ENCODE results near the gene ACOT4. TPM values are rescaled to one million over a fixed set of nuclear protein-coding genes. Genes with fewer than 3 reads are reported as not detected.

The ACOT4 gene
- total and polyA plus RNA-seq, 9 donors = 0.20 to 0.43 (median 0.31) TPM

DNA sequence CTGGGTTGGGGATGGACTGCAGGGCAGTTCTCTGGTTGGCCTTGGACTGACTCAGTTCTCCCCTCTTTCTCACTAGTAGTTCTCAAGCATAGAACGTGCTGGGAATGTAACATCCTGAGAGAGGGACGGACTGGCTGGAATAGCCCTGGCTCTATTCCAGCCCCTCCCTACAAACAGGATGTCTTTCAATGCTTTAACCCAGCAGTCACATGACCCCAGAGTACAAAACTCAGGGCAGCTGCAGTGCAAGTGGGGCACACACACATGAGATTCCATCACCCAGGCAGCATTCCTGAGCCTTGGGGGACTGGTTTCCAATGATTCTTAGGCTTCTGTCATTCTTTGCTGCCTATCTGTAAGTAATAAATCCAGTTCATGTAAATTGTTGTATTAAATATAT lies 19.0 kb downstream of the ACOT4 start:
- Histone ChIP-seq H3K4me1 (ENCODE audit: control insufficient read depth, insufficient read depth, low read length) (no peaks in the 10 kb centered on the region), H3K27ac (ENCODE audit: low read length) (no peak overlapping the region), H3K27me3 (ENCODE audit: control insufficient read depth, insufficient read depth, low read length) (no peaks in the 10 kb centered on the region), H3K4me3 (ENCODE audit: low read length) (no peak overlapping the region), H3K9me3 (replicated peaks; ENCODE audit: control insufficient read depth, low read depth, low read length) (peaks cover 4% of the 10 kb centered on the region), H3K36me3 (ENCODE audit: control insufficient read depth, insufficient read depth, low read length) (no peaks in the 10 kb centered on the region)
- no CpG with 5 or more reads among the region's 2 CpGs for whole genome bisulfite sequencing (ENCODE audit: insufficient coverage)
- peak; percentile 22 for DNase-seq

- Histone ChIP-seq H3K4me1 (ENCODE audit: control insufficient read depth, insufficient read depth, low read length) (no peaks in the 10 kb centered on the region), H3K27me3 (ENCODE audit: control insufficient read depth, insufficient read depth, low read length) (no peaks in the 10 kb centered on the region), H3K27ac (ENCODE audit: low read length) (peak within 1 kb of the TSS; percentile 59), H3K4me3 (ENCODE audit: low read length) (peak within 1 kb of the TSS; percentile 53), H3K9me3 (replicated peaks; ENCODE audit: control insufficient read depth, low read depth, low read length) (peaks cover 4% of the 10 kb centered on the region), H3K36me3 (ENCODE audit: control insufficient read depth, insufficient read depth, low read length) (no peaks in the 10 kb centered on the region)
- peak; percentile 86 for DNase-seq
- under 1% methylated on average over 83 of the region's 84 CpGs for WGBS (ENCODE audit: insufficient coverage)
These were observed 20.8 kb downstream of the ACOT4 start, which contains the start of gene ACOT6 for GRCh38 chr14:73612339-73613045. ACOT6 (plus strand) TSS chr14:73612517; CDS start chr14:73612572, 55 bp downstream.

- DNase-seq = no peak
- peak overlapping the region; percentile 53 for H3K4me3 ChIP-seq (ENCODE audit: low read length)
- H3K4me1 ChIP-seq (ENCODE audit: control insufficient read depth, insufficient read depth, low read length) = no peaks in the 10 kb centered on the region
- no peaks in the 10 kb centered on the region for H3K36me3 ChIP-seq (ENCODE audit: control insufficient read depth, insufficient read depth, low read length)
- H3K9me3 ChIP-seq (replicated peaks; ENCODE audit: control insufficient read depth, low read depth, low read length) = peaks cover 4% of the 10 kb centered on the region
- H3K27me3 ChIP-seq (ENCODE audit: control insufficient read depth, insufficient read depth, low read length) = no peaks in the 10 kb centered on the region
- under 1% methylated on average over 11 of the region's 13 CpGs for WGBS (ENCODE audit: insufficient coverage)
- H3K27ac ChIP-seq (ENCODE audit: low read length) = peak overlapping the region; percentile 59
These were observed 21.3 kb downstream of the ACOT4 start for GRCh38 chr14:73613046-73613383.

DNA sequence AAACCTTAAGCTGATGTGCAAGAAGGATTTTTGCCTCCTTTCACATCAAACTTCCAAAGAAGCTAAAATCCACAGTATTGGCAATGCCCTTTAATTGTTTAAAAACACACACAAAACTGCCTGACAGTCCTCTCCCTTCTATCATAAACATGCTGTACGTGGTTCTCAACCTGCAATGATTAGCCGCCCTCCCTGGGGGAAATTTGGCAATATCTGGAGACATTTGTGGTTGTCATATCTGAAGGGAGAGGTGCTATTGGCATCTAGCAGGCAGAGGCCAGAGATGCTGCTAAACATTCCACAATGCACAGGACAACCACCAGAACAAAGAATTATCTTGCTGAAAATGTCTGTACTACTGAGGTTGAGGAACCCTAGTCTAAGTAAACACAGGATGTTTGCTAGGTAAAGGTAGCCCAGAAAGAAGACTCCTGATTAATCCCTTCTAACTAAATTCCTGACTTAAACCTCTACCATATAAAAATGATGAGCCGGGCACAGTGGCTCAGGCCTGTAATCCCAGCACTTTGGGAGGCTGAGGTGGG lies 21.8 kb downstream of the ACOT4 start:
- no peak overlapping the region for H3K4me3 ChIP-seq (ENCODE audit: low read length)
- peaks cover 4% of the 10 kb centered on the region for H3K9me3 ChIP-seq (replicated peaks; ENCODE audit: control insufficient read depth, low read depth, low read length)
- no peaks in the 10 kb centered on the region for H3K36me3 ChIP-seq (ENCODE audit: control insufficient read depth, insufficient read depth, low read length)
- no peaks in the 10 kb centered on the region for H3K27me3 ChIP-seq (ENCODE audit: control insufficient read depth, insufficient read depth, low read length)
- no peak for DNase-seq
- H3K27ac ChIP-seq (ENCODE audit: low read length) = no peak overlapping the region
- no CpG with 5 or more reads among the region's 3 CpGs for WGBS (ENCODE audit: insufficient coverage)
- H3K4me1 ChIP-seq (ENCODE audit: control insufficient read depth, insufficient read depth, low read length) = no peaks in the 10 kb centered on the region

DNA sequence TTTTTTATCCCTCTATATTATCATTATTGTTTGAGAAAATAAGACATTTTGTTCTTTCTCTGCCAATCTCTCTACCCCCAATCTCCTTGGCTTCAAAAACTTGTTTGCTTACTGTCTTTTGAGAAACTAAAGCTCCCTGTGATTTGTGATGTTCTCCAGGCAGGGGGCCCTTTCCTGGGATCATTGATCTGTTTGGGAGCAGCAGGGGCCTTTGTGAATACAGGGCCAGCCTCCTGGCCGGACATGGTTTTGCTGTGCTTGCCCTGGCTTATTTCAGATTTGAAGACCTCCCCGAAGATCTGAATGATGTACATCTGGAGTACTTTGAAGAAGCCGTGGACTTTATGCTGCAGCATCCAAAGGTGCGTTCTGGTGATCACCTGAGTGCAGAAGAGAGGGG lies 25.2 kb downstream of the ACOT4 start:
- no peak for DNase-seq
- no peaks in the 10 kb centered on the region for H3K36me3 ChIP-seq (ENCODE audit: control insufficient read depth, insufficient read depth, low read length)
- H3K27ac ChIP-seq (ENCODE audit: low read length) = no peak overlapping the region
- H3K4me1 ChIP-seq (ENCODE audit: control insufficient read depth, insufficient read depth, low read length) = no peaks in the 10 kb centered on the region
- H3K27me3 ChIP-seq (ENCODE audit: control insufficient read depth, insufficient read depth, low read length) = no peaks in the 10 kb centered on the region
- WGBS (ENCODE audit: insufficient coverage) = 78% methylated on average over 3 of the region's 4 CpGs
- H3K9me3 ChIP-seq (replicated peaks; ENCODE audit: control insufficient read depth, low read depth, low read length) = no peaks in the 10 kb centered on the region
- no peak overlapping the region for H3K4me3 ChIP-seq (ENCODE audit: low read length)

GRCh38 chr14:73619524-73619923 lies 27.9 kb downstream of the ACOT4 start:
- Histone ChIP-seq H3K36me3 (ENCODE audit: control insufficient read depth, insufficient read depth, low read length) (no peaks in the 10 kb centered on the region), H3K27me3 (ENCODE audit: control insufficient read depth, insufficient read depth, low read length) (no peaks in the 10 kb centered on the region), H3K4me3 (ENCODE audit: low read length) (no peak overlapping the region), H3K27ac (ENCODE audit: low read length) (no peak overlapping the region), H3K4me1 (ENCODE audit: control insufficient read depth, insufficient read depth, low read length) (no peaks in the 10 kb centered on the region), H3K9me3 (replicated peaks; ENCODE audit: control insufficient read depth, low read depth, low read length) (no peaks in the 10 kb centered on the region)
- no peak for DNase-seq
- no CpG with 5 or more reads among the region's 1 CpG for WGBS (ENCODE audit: insufficient coverage)

- no peaks in the 10 kb centered on the region for H3K36me3 ChIP-seq (ENCODE audit: control insufficient read depth, insufficient read depth, low read length)
- no peaks in the 10 kb centered on the region for H3K4me1 ChIP-seq (ENCODE audit: control insufficient read depth, insufficient read depth, low read length)
- no peaks in the 10 kb centered on the region for H3K9me3 ChIP-seq (replicated peaks; ENCODE audit: control insufficient read depth, low read depth, low read length)
- H3K4me3 ChIP-seq (ENCODE audit: low read length) = no peak overlapping the region
- 88% methylated on average over 9 of the region's 10 CpGs for WGBS (ENCODE audit: insufficient coverage)
- no peak for DNase-seq
- no peaks in the 10 kb centered on the region for H3K27me3 ChIP-seq (ENCODE audit: control insufficient read depth, insufficient read depth, low read length)
- no peak overlapping the region for H3K27ac ChIP-seq (ENCODE audit: low read length)
These were observed 28.6 kb downstream of the ACOT4 start for GRCh38 chr14:73620268-73620667.

GRCh38 chr14:73623504-73624054 lies 31.9 kb downstream of the ACOT4 start:
- Histone ChIP-seq H3K27ac (ENCODE audit: low read length) (no peak overlapping the region), H3K27me3 (ENCODE audit: control insufficient read depth, insufficient read depth, low read length) (no peaks in the 10 kb centered on the region), H3K36me3 (ENCODE audit: control insufficient read depth, insufficient read depth, low read length) (no peaks in the 10 kb centered on the region), H3K4me3 (ENCODE audit: low read length) (no peak overlapping the region), H3K4me1 (ENCODE audit: control insufficient read depth, insufficient read depth, low read length) (no peaks in the 10 kb centered on the region), H3K9me3 (replicated peaks; ENCODE audit: control insufficient read depth, low read depth, low read length) (no peaks in the 10 kb centered on the region)
- no peak for DNase-seq
- WGBS (ENCODE audit: insufficient coverage) = 80% methylated on average over 2 of the region's 4 CpGs

- no peak overlapping the region for H3K4me3 ChIP-seq (ENCODE audit: low read length)
- no peaks in the 10 kb centered on the region for H3K9me3 ChIP-seq (replicated peaks; ENCODE audit: control insufficient read depth, low read depth, low read length)
- H3K36me3 ChIP-seq (ENCODE audit: control insufficient read depth, insufficient read depth, low read length) = no peaks in the 10 kb centered on the region
- no CpG with 5 or more reads among the region's 1 CpG for WGBS (ENCODE audit: insufficient coverage)
- DNase-seq = peak; percentile 19
- H3K27ac ChIP-seq (ENCODE audit: low read length) = no peak overlapping the region
- no peaks in the 10 kb centered on the region for H3K27me3 ChIP-seq (ENCODE audit: control insufficient read depth, insufficient read depth, low read length)
- no peaks in the 10 kb centered on the region for H3K4me1 ChIP-seq (ENCODE audit: control insufficient read depth, insufficient read depth, low read length)
These were observed 34.0 kb downstream of the ACOT4 start for GRCh38 chr14:73625706-73626105.

DNA sequence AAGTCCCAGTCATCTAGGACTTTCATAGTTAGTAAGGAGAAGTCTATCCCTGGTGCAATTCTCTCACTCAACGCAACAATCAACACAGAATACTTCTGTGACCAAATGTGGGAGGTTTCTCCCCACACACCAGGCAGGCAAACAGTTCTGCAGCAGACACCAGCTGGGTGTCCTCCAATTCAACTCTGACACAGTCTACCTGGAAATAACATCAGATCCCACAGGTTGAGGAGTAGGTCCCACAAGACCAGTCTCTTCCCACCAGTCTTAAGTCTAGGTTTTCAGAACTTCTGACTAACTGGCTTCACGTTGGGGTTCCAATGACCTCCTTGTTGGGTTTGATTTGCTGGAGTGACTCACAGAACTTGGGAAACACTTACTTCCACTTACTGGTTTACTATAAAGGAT lies 35.5 kb downstream of the ACOT4 start:
- no peaks in the 10 kb centered on the region for H3K36me3 ChIP-seq (ENCODE audit: control insufficient read depth, insufficient read depth, low read length)
- no peak overlapping the region for H3K4me3 ChIP-seq (ENCODE audit: low read length)
- H3K9me3 ChIP-seq (replicated peaks; ENCODE audit: control insufficient read depth, low read depth, low read length) = no peaks in the 10 kb centered on the region
- H3K27ac ChIP-seq (ENCODE audit: low read length) = no peak overlapping the region
- H3K27me3 ChIP-seq (ENCODE audit: control insufficient read depth, insufficient read depth, low read length) = no peaks in the 10 kb centered on the region
- no CpG with 5 or more reads among the region's 2 CpGs for WGBS (ENCODE audit: insufficient coverage)
- DNase-seq = no peak
- no peaks in the 10 kb centered on the region for H3K4me1 ChIP-seq (ENCODE audit: control insufficient read depth, insufficient read depth, low read length)

All from muscle of leg (tissue), 11 donors.